Measurements from ENCODE around the gene FBXL14.

The FBXL14 gene, protein sequence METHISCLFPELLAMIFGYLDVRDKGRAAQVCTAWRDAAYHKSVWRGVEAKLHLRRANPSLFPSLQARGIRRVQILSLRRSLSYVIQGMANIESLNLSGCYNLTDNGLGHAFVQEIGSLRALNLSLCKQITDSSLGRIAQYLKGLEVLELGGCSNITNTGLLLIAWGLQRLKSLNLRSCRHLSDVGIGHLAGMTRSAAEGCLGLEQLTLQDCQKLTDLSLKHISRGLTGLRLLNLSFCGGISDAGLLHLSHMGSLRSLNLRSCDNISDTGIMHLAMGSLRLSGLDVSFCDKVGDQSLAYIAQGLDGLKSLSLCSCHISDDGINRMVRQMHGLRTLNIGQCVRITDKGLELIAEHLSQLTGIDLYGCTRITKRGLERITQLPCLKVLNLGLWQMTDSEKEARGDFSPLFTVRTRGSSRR

DNA sequence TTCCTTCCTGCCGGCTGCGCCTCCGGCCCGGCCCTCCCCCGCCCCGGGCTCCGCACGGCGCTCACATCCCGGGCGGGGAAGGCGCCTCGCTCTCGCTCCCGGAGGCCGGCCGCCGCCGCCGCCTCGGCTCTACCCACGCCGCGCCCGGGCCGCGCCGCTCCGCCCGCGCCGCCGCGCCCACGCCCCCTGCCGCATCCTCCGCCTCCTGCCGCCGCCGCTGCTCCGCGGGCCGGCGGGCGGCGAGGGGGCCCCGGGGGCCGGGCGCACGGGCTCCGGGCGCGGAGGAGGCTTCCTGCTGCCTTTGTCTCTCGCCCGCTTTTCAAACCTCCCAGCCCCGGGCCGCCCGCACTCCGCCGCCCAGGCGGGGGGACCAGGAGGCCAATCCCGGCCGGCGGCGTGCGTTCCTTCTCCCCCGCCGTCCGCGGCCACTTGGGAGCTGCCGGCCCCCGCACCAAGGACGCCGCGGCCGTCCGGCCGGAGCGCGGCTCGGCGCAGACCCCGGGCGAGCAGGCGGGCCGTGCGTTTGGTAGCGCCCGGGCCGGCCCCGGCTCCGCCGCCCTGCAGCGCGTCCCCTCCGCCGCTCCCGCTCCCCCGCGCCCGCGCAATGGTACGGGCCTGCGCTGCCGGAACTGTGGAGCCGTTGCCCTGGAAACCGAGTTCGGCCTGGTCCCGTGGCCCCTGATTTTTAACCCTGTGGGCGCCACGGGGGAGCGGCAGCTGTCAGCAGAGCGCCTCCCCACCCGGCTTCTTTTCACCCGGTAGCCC, at the start of gene FBXL14:
FBXL14 (minus strand) TSS at position 321 of the 765 bp plus-strand sequence. CDS start 515 bp downstream, outside the sequence.
- DNase-seq (ENCODE audit: low read depth in 3 of 3): peak; percentile 78 to 82 (median 80)

DNA sequence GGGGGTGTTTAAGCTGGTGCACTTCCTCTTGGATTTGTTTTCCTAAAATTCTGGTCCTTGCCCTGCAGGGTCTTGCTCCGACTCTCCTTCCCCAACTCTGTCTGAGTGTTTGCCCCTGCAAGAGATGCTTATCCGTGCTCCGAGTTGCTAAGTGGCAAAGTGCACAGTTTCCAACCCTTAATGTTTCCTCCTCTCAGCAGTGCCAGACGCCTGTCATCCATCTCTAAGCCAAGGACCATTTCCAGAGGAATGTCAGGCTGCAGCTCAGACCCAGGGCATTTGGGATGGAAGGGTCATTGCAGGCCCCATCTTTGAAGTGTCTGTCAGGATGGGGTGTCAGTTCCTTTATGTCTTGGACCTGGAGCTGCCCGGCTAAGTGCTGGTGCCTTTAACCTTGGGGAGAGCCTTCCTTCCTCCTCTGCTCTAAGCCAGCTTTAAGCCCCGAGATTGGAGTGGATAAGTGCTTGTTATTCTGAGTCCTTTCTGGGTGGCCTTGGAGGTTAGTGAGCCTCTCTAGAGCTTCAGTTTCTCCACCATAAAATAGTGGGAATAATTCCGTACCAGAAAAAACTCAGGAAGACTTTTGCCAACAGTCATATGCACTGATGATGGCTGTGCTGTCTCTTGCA, 49.6 kb upstream of the FBXL14 start:
- no peak for DNase-seq (ENCODE audit: low read depth in 3 of 3)

- no peak for DNase-seq (ENCODE audit: low read depth in 3 of 3)
Observed at GRCh38 chr12:1643043-1643442, 48.7 kb upstream of the FBXL14 start.

GRCh38 chr12:1642513-1642912, 48.1 kb upstream of the FBXL14 start:
- no peak for DNase-seq (ENCODE audit: low read depth in 3 of 3)

DNA sequence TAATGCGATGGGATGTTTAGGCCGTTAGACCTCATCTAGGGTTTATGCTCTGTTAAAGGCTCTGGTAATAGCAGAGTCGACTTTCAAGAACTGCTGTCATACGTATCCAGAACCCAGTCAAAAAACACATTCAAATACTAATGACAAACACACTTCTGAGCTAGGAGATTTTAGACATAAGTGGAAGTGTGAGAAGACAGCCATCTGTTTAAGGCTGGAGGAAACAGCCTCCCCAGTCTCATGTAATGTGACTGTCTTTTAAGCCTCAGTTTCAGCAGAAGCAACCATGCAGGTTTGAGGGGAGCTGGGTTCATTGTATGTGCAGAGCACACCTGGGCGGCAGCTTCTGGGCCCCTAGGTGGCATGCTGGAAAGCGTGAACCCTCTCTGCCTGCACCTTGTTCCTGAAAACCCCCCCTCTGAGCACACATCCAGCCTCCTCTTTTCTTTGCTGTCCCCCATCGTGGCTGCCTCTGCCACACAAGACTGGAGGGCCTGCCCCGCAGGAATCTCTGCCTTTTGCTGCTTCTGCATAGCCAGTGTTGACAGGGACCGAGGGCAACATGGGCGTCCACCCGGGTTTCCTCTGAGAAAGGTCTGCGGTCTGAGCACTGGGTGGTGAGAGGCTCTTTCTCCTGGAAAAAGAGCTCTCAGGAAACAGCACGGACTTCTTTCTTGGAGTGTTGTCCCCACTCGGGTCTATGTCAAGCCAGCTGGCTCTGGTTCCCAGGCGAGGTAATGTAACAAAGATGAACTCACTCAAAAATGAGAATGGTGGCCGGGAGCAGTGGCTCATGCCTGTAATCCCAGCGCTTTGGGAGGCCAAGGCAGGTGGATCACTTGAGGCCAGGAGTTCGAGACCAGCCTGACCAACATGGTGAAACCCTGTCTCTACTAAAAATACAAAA, 46.2 kb upstream of the FBXL14 start:
- DNase-seq (ENCODE audit: low read depth in 3 of 3): no peak

DNA sequence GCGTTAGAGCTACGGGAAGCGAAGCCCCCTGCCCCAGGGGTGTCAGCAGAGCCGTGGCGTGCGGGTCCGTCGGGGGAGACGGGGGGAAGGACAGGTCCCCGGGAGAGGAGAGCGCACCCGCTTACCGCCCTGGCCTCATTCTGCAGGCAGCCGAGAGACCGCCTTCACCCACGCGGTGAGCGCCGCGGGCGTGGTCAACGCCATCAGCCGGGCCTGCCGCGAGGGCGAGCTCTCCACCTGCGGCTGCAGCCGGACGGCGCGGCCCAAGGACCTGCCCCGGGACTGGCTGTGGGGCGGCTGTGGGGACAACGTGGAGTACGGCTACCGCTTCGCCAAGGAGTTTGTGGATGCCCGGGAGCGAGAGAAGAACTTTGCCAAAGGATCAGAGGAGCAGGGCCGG, 45.2 kb upstream of the FBXL14 start:
- DNase-seq (ENCODE audit: low read depth in 3 of 3): no peak

DNA sequence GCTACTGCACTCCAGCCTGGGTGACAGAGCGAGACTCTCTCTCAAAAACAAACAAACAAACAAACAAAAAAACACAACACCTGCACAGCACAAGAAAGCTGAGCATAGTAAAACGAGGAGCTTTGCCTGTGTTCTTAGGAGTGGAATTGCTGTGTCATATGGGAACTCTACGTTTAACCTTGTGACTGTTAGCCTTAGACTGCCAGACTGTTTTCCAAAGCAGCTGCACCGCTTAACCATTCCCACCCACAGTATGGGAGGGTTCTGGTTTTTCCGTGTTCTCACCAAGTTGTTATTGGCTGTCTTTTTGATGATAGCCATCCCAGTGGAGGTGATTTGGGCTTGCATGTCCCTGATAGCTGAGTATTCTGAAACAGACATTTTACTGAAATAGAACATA, 43.8 kb upstream of the FBXL14 start:
- no peak for DNase-seq (ENCODE audit: low read depth in 3 of 3)

DNA sequence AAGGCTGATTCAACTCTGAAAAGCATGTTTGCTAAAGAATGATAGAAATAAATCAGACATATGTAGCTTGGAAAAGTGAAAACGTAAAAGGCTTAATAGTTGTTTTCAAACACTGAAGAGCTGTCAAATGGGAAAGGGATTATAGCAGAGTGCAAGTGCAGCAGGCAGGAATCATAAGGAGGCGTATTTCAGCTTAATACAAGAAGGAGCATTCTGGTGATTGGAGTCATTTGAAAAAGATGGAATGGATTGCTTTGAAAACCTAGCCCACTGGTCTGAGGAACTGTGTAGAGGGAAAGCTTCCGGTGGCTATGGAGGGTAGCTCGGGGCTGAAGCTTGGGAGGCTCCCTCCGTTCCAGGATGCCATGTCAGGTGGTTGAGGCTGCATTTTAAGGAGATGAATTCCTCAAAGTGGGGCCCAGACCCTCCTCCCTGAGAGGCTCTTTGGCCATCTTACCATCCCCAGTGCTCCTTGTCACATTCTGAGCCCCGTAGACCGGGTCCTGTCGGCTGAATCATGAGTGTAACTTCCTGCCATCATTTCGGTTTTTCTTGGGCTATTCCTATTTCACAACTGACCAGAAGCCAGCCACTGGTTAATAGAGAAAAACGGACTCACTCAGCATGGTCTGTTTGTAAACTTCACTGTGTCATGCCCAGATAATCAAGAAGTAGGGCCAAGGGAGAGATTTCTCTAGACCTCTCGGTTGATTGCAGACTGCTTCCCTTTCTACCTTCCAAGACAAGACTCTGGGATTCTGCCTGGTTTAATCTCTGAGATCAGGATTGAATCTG, 41.1 kb upstream of the FBXL14 start:
- DNase-seq (ENCODE audit: low read depth in 3 of 3): no peak

GRCh38 chr12:1634590-1635191, 40.3 kb upstream of the FBXL14 start:
- DNase-seq (ENCODE audit: low read depth in 3 of 3): peak; percentile 34 to 39 (median 39)

GRCh38 chr12:1634149-1634548, 39.8 kb upstream of the FBXL14 start:
- DNase-seq (ENCODE audit: low read depth in 3 of 3): no peak

- no peak for DNase-seq (ENCODE audit: low read depth in 3 of 3)
Observed at GRCh38 chr12:1633459-1633858, 39.1 kb upstream of the FBXL14 start.

- no peak for DNase-seq (ENCODE audit: low read depth in 3 of 3)
Observed at GRCh38 chr12:1632702-1633101, 38.3 kb upstream of the FBXL14 start.

DNA sequence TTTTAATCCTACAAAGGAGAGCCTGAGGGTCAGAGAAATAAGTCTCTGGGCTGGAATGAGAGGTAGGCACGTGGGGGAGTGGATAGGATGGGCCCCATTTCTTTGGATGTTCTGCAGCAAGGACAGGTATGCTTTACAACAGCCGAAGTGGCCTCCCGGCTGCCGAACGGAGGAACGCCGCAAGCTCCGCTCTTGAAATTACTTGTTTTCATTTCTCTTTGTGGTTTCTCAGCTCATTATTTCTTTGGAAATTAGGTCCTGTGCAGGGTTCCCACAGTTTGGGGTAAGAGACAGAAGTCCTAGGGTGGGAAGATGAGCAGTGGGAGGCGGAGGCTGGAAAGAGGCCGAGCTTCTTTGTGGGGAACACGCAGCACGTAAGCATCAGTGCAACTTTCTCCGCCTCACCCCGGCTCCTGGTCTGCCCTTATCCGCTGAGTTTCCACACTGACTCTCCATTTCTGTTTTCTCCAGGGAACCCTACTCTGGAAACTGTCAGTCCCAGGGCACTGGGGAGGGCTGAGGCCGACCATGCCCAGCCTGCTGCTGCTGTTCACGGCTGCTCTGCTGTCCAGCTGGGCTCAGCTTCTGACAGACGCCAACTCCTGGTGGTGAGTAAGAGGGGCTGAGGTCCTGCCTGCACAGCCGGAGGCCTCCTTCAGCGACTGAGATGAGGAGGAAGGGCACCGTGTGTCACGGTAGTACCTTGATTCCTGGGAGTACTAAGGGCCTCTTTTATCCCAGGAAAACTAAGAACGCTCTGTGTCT, 36.6 kb upstream of the FBXL14 start:
- DNase-seq (ENCODE audit: low read depth in 3 of 3): no peak

GRCh38 chr12:1630133-1630826, 35.9 kb upstream of the FBXL14 start:
- peak in 1 of 3 experiments; percentile 2 for DNase-seq (ENCODE audit: low read depth in 3 of 3)

GRCh38 chr12:1629338-1630132, 35.2 kb upstream of the FBXL14 start:
- no peak for DNase-seq (ENCODE audit: low read depth in 3 of 3)

DNA sequence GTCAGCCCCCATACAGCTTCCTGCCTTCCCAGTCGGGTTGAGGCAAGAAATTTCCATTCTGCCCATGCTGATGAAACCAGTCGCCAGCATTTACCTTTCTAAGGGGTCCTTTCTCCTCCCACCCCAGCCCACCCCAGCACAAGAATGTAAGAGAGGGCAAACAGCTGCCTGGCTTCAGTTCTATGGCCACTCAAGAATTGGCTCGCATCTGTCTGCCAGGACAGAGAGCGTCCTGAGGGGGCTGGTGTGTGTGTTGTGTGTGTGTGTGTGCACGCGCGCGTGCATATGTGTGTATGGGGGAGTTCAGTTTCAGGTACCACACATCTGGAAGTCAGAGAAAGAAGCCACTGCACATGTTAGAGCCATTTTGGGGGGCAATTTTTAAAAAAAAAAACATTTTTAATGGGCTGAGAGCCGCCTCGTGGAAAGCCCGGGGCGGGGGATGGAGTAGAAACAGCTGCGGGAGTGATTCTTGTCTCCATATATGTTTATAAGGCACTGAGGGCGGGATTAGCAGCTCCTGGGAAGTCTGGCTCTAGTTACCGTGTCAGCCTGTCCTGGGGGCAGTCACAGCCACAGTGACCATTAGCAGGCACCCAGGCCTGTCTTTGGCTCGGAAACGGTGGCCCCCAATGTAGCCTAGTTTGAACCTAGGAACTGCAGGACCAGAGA, 34.4 kb upstream of the FBXL14 start, which contains the start of gene WNT5B:
WNT5B (plus strand) TSS at position 566 of the 672 bp plus-strand sequence. CDS start 2,124 bp downstream, outside the sequence.
- no peak for DNase-seq (ENCODE audit: low read depth in 3 of 3)

DNA sequence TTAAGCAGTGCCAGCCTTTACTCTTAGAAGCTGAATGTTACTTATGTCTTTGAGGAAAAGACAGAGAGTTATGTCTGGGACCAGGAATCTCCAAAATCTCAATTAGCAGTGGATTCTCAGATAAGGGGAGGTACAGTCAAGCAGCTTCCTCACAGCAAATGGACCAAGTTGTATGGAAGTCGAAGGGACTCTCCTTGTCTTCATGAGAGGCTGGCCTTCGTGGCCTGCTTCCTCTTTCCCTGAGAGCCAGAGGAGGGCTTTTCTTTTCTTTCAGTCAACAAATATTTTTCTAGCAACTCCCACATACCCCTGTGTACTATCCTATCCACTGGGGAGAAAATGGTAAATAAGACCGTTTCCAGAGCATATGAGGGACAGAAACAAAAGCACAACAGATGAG, 28.0 kb upstream of the FBXL14 start:
- no peak for DNase-seq (ENCODE audit: low read depth in 3 of 3)
